GM12801 (cell line): Measurements from ENCODE around the gene RHBDF1.

Experiments
- TF ChIP-seq, protein P1 (sequence below): IDR thresholded peaks from one replicate; pipeline ENCODE4 v1.5.1; 2011; ENCODE audit warnings: control low read depth; ENCODE audit not compliant: insufficient read length; ENCODE audit errors: extremely low read depth

The RHBDF1 gene

DNA sequence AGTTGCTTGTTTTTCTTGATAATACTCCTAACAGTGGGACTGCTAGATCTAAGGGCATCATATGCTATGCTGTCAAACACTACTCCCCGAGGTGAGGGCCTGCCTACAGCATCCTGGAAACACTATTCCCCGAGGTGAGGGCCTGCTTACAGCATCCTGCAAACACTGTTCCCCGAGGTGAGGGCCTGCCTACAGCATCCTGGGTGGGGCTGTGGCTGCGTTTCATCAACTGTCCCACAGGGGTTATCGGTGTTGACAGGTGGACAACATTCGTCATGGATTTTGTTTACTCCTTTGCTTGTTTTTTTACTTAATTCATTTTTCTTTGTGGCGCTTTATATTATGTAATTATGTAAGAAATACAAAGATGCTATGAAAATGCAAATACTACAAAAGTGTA is 43.6 kb upstream of the RHBDF1 start:
- TF ChIP-seq, protein P1, sequence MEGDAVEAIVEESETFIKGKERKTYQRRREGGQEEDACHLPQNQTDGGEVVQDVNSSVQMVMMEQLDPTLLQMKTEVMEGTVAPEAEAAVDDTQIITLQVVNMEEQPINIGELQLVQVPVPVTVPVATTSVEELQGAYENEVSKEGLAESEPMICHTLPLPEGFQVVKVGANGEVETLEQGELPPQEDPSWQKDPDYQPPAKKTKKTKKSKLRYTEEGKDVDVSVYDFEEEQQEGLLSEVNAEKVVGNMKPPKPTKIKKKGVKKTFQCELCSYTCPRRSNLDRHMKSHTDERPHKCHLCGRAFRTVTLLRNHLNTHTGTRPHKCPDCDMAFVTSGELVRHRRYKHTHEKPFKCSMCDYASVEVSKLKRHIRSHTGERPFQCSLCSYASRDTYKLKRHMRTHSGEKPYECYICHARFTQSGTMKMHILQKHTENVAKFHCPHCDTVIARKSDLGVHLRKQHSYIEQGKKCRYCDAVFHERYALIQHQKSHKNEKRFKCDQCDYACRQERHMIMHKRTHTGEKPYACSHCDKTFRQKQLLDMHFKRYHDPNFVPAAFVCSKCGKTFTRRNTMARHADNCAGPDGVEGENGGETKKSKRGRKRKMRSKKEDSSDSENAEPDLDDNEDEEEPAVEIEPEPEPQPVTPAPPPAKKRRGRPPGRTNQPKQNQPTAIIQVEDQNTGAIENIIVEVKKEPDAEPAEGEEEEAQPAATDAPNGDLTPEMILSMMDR = no peak

DNA sequence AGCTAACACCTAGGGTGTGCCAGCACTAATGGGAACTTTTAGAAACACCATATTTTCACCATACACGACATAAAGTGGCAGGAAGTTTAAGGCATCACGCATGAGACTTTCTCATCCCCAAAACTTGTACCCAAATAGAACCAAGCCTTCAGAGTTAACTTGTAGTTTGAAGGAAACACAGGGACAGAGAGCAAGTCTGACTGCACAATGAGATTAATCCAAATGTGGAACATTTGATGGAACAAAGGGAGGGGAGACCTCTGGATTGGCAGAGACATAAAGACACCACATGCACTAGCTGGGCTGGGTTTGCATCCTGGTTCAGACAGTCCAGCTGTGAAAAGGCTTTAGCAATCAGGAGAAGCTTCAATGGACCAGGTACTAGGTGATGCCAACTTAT is 41.9 kb upstream of the RHBDF1 start:
- TF ChIP-seq, protein P1 = no peak

DNA sequence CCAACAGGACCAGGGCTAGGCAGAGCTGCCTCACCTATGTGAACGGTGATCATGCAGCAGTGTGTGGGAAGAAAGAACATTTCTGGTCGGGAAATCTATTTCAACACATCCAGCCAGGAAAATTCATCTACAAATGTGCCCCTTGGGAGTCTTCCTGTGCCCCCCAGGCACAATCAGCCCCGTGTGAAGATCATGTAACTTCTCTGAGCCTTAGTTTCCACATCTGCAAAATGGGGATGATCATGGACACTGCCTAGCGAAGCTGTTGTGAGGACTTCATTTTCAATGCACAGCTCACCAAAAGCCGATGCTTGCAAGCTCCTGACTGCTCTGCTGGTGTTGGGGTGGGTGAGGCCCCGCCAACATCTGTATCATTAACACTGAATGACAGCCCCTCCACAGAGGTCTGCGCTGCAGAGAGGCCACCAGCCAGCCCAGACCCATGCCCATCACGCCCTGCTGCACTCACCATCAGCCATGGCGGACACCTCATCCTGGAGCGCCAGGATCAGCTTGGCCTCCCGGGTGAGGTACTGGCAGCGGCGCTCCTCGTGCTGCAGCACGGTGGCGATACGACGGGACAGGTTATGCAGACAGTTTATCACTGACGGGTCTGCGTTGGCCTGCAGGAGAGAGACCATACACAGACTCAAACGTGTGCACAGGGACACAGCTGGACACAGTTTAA is 39.9 kb upstream of the RHBDF1 start:
- TF ChIP-seq, protein P1 = no peak

DNA sequence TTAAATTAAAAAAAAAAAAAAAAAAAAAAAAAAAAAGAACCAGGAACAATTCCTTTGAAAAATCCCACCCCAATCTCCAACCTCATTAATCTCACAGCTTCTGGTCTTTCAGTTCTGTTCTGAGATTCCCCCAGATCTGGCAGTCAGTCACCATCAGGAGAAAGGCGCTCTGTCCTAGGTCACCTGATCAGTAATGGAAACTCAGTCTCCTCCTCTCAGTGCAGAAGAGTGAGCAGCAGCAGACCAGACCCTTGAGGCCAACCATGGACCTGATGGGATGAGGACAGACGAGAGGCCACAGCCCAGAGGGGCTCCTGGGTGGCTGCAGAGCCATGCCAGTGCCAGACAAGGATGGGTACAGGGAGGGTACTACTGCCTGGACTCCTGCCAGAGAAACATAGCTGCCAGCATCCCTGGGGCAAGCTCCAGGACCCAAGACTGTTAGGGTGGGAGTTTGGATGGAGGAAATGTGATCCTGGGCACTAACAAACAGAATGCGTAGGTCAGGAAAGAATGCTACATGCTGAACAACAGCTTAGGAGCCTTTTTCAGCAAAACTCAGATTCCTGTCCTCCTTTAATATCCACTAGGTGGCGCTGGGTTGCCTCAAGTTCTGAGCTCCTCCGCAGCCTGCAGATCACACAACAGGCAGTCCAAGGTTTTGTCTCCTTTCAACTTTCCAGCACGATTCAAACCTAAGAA is 34.3 kb upstream of the RHBDF1 start:
- TF ChIP-seq, protein P1 = no peak

DNA sequence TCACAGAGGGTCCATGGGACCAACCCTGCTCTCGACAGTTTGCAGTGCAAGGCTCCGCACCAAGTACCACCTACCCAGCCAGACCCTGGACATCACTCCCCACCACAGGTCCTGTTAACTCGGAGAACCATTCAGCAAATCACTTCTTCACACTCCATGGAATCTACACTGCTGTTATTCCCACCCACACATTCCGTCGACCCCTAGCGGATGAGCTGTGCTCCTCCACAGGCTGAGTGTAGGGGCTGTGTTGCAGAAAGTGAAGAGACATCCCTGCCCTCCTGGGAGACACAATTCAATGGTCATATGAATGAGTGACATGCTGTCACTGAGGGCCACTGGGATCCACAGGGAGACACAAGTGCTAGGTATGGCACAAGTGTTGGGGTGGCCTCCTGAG is 33.1 kb upstream of the RHBDF1 start:
- TF ChIP-seq, protein P1 = no peak

DNA sequence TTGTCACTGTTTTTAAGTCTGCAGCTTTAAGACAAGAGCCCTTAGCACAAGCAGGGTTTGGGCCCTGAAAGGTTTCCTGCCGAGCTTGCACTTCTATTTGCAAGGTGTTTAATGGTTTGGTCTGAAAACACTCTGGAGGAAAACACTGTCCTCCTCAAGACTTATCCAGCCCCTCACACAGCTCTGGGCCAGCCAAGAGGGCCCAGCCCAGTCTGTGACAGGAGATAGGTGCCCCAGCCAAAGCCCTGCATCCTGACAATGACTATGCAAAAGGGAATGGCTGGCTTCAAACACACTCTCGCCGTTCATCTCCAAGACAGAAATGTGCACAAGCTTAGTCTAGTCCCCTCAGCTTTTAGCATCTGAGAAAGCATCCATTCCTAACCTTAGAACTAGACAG is 32.5 kb upstream of the RHBDF1 start:
- TF ChIP-seq, protein P1 = no peak

DNA sequence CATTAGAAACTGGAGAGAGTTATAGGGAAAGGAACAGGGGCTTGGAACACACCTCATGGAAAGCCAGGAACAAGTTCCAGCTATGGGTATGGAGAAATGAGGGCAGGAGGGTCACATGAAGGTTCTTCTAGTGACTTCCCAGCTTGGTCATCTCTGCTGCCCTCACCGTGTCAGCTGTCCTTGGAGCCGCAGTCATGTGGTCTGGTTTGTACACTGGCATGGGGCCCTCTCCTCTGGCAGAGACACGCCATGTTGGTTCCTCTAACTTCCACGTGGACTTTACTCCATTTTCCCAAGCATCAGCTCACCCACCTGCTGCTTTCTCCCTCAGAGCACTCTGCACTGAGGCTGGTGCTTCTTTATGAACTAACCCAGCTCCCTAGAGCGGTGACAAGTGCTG is 31.9 kb upstream of the RHBDF1 start:
- TF ChIP-seq, protein P1 = no peak
